Measurements from ENCODE around the gene TTC8.
"Not testable (repeated sequence)": the region's sequence is repeated elsewhere in the genome, so short reads cannot be mapped to it uniquely, and the experiment has no call there.

The TTC8 gene

GRCh38 chr14:88824314-88825077 is at the start of gene TTC8:
TSS of gene TTC8 (plus strand) at chr14:88824651. CDS start at chr14:88824708, 57 bp downstream.
- H3K9me3 Mint-ChIP-seq = no peaks in the 10 kb centered on the region
- no peaks in the 10 kb centered on the region for H3K36me3 Mint-ChIP-seq
- H3K27ac Mint-ChIP-seq = peak within 1 kb of the TSS; percentile 98
- DNase-seq (ENCODE audit: low spot score in 2 of 2) (peak; percentile 72 to 88), ATAC-seq (peak; percentile 99)
- H3K4me1 Mint-ChIP-seq = peaks cover 7% of the 10 kb centered on the region
- peak within 1 kb of the TSS; percentile 79 for H3K4me3 Mint-ChIP-seq

GRCh38 chr14:88775532-88775931 is 48.9 kb upstream of the TTC8 start:
- DNase-seq (ENCODE audit: low spot score in 2 of 2) = no peak
- Mint-ChIP-seq H3K36me3 (no peaks in the 10 kb centered on the region), H3K4me1 (peaks cover 6% of the 10 kb centered on the region), H3K4me3 (no peak overlapping the region), H3K9me3 (no peaks in the 10 kb centered on the region), H3K27ac (no peak overlapping the region)
- ATAC-seq = peak; percentile 51

GRCh38 chr14:88785911-88786310 is 38.5 kb upstream of the TTC8 start:
- Mint-ChIP-seq H3K36me3 (no peaks in the 10 kb centered on the region), H3K4me3 (no peak overlapping the region), H3K4me1 (peaks cover 18% of the 10 kb centered on the region), H3K27ac (no peak overlapping the region), H3K9me3 (peaks cover 11% of the 10 kb centered on the region)
- ATAC-seq (no peak), DNase-seq (ENCODE audit: low spot score in 2 of 2) (no peak)

- H3K4me1 Mint-ChIP-seq = peaks cover 22% of the 10 kb centered on the region
- H3K27ac Mint-ChIP-seq = no peak overlapping the region
- no peak overlapping the region for H3K4me3 Mint-ChIP-seq
- H3K36me3 Mint-ChIP-seq = no peaks in the 10 kb centered on the region
- ATAC-seq (no peak), DNase-seq (ENCODE audit: low spot score in 2 of 2) (no peak)
- peaks cover 11% of the 10 kb centered on the region for H3K9me3 Mint-ChIP-seq
Measured at GRCh38 chr14:88786715-88787114, 37.7 kb upstream of the TTC8 start.

GRCh38 chr14:88789573-88789972 is 34.9 kb upstream of the TTC8 start:
- H3K4me3 Mint-ChIP-seq; H3K9me3 Mint-ChIP-seq; DNase-seq (ENCODE audit: low spot score in 2 of 2); H3K36me3 Mint-ChIP-seq: not testable (repeated sequence)
- Mint-ChIP-seq H3K27ac (peak overlapping the region; percentile 80), H3K4me1 (peaks cover 22% of the 10 kb centered on the region)
- ATAC-seq = peak; percentile 66

GRCh38 chr14:88790501-88791251 is 33.8 kb upstream of the TTC8 start:
- H3K36me3 Mint-ChIP-seq = no peaks in the 10 kb centered on the region
- peak; percentile 25 for ATAC-seq
- H3K4me3 Mint-ChIP-seq = peak overlapping the region; percentile 81
- peak overlapping the region; percentile 80 for H3K27ac Mint-ChIP-seq
- no peaks in the 10 kb centered on the region for H3K9me3 Mint-ChIP-seq
- H3K4me1 Mint-ChIP-seq = peaks cover 19% of the 10 kb centered on the region
- no peak for DNase-seq (ENCODE audit: low spot score in 2 of 2)

- H3K9me3 Mint-ChIP-seq = no peaks in the 10 kb centered on the region
- H3K36me3 Mint-ChIP-seq = no peaks in the 10 kb centered on the region
- ATAC-seq (no peak), DNase-seq (ENCODE audit: low spot score in 2 of 2) (no peak)
- H3K4me1 Mint-ChIP-seq = peaks cover 14% of the 10 kb centered on the region
- peak overlapping the region; percentile 81 for H3K4me3 Mint-ChIP-seq
- peak overlapping the region; percentile 80 for H3K27ac Mint-ChIP-seq
Measured at GRCh38 chr14:88791252-88791621, 33.2 kb upstream of the TTC8 start.

- Mint-ChIP-seq H3K9me3 (no peaks in the 10 kb centered on the region), H3K4me3 (peak overlapping the region; percentile 81), H3K36me3 (no peaks in the 10 kb centered on the region), H3K4me1 (peaks cover 14% of the 10 kb centered on the region), H3K27ac (peak overlapping the region; percentile 80)
- no peak for DNase-seq (ENCODE audit: low spot score in 2 of 2)
- ATAC-seq = peak; percentile 9
Measured at GRCh38 chr14:88791629-88792472, 32.6 kb upstream of the TTC8 start.

- Mint-ChIP-seq H3K4me1 (peaks cover 14% of the 10 kb centered on the region), H3K4me3 (peak within 1 kb of the TSS; percentile 81), H3K27ac (peak within 1 kb of the TSS; percentile 80), H3K9me3 (no peaks in the 10 kb centered on the region), H3K36me3 (no peaks in the 10 kb centered on the region)
- peak; percentile 70 to 87 for DNase-seq (ENCODE audit: low spot score in 2 of 2)
- ATAC-seq = peak; percentile 81
Measured at GRCh38 chr14:88792473-88793258, 31.8 kb upstream of the TTC8 start, which contains the start of gene EML5. TSS of gene EML5 (minus strand) at chr14:88792953. CDS start at chr14:88792503, 450 bp downstream.

- Mint-ChIP-seq H3K9me3 (no peaks in the 10 kb centered on the region), H3K4me1 (peaks cover 14% of the 10 kb centered on the region), H3K36me3 (no peaks in the 10 kb centered on the region), H3K4me3 (peak overlapping the region; percentile 81), H3K27ac (peak overlapping the region; percentile 60)
- ATAC-seq (no peak), DNase-seq (ENCODE audit: low spot score in 2 of 2) (no peak)
Measured at GRCh38 chr14:88793259-88793625, 31.2 kb upstream of the TTC8 start.

GRCh38 chr14:88798156-88798555 is 26.3 kb upstream of the TTC8 start:
- Mint-ChIP-seq H3K36me3 (no peaks in the 10 kb centered on the region), H3K27ac (no peak overlapping the region), H3K4me1 (no peaks in the 10 kb centered on the region), H3K4me3 (no peak overlapping the region), H3K9me3 (no peaks in the 10 kb centered on the region)
- DNase-seq (ENCODE audit: low spot score in 2 of 2) (no peak), ATAC-seq (no peak)

- ATAC-seq (no peak), DNase-seq (ENCODE audit: low spot score in 2 of 2) (no peak)
- Mint-ChIP-seq H3K9me3 (no peaks in the 10 kb centered on the region), H3K4me1 (no peaks in the 10 kb centered on the region), H3K27ac (no peak overlapping the region), H3K4me3 (no peak overlapping the region), H3K36me3 (no peaks in the 10 kb centered on the region)
Measured at GRCh38 chr14:88799522-88799921, 24.9 kb upstream of the TTC8 start.

GRCh38 chr14:88802596-88802995 is 21.9 kb upstream of the TTC8 start:
- Mint-ChIP-seq H3K4me1 (no peaks in the 10 kb centered on the region), H3K27ac (no peak overlapping the region), H3K9me3 (no peaks in the 10 kb centered on the region), H3K4me3 (no peak overlapping the region), H3K36me3 (no peaks in the 10 kb centered on the region)
- no peak for ATAC-seq
- DNase-seq (ENCODE audit: low spot score in 2 of 2) = no peak

GRCh38 chr14:88804035-88804434 is 20.4 kb upstream of the TTC8 start:
- H3K9me3 Mint-ChIP-seq = peaks cover 3% of the 10 kb centered on the region
- ATAC-seq (no peak), DNase-seq (ENCODE audit: low spot score in 2 of 2) (no peak)
- no peak overlapping the region for H3K27ac Mint-ChIP-seq
- no peak overlapping the region for H3K4me3 Mint-ChIP-seq
- H3K36me3 Mint-ChIP-seq = no peaks in the 10 kb centered on the region
- no peaks in the 10 kb centered on the region for H3K4me1 Mint-ChIP-seq

All from stimulated activated effector memory CD8-positive, alpha-beta T cell treated with anti-CD3 and anti-CD28 coated beads, Interleukin-12 subunit alpha, Interleukin-12 subunit beta, amount 100 ng/mL, for 72 hours (primary cell).